Panc1 (cell line): ENCODE data around the gene RPL41. TPM values are rescaled to one million over a fixed set of nuclear protein-coding genes. Genes with fewer than 3 reads are reported as not detected.
A peak's percentile ranks its signal among the peaks of the same experiment; 100 is the strongest.

Experiments used
- ATAC-seq: fragments of 200-7000 bp; cut with Tn5 transposase; 2 replicates; pipeline ENCODE4 v1.9.1; 2020; ENCODE audit warnings: mild to moderate bottlenecking, moderate library complexity
- BruUV-seq: library from RNA; stranded (reverse); fragments of 400-500 nt; replicated peaks from 2 replicates; lab custom pipeline; 2021; lab: Mats Ljungman, UMichigan
- CTCF ChIA-PET: fragments of 300-600 bp; sonication (Branson Sonifier 250); formaldehyde crosslinking; loops from one replicate; lab custom pipeline; 2022; ENCODE audit warnings: antibody characterized with exemption; lab: Charles Lee
- POLR2A ChIA-PET: fragments of 300-600 bp; sonication (Branson Sonifier 250); formaldehyde crosslinking; loops from one replicate; lab custom pipeline; 2022; ENCODE audit warnings: antibody characterized with exemption; lab: Charles Lee
- DNase-seq: peaks from one replicate; pipeline ENCODE4 v3.0.0-alpha.2; 2010; ENCODE audit warnings: low read depth, low spot score
- H3K27ac ChIP-seq: 2 replicates; pipeline ENCODE4 v1.5.1; 2011; ENCODE audit warnings: mild to moderate bottlenecking, low read length, inconsistent platforms
- H3K27me3 ChIP-seq: fragments of 200-500 bp; sonication (Bioruptor generic); 2 replicates; pipeline ENCODE4 v1.6.0; 2014; ENCODE audit warnings: low read length, inconsistent platforms; ENCODE audit not compliant: control insufficient read depth, insufficient read depth
- H3K36me3 ChIP-seq: fragments of 200-500 bp; sonication (Bioruptor generic); 2 replicates; pipeline ENCODE4 v1.5.1; 2014; ENCODE audit warnings: inconsistent platforms, mild to moderate bottlenecking, low read length, moderate library complexity; ENCODE audit not compliant: control insufficient read depth, insufficient read depth
- H3K4me1 ChIP-seq: 2 replicates; pipeline ENCODE4 v1.5.1; 2011; ENCODE audit warnings: inconsistent platforms, mild to moderate bottlenecking, low read length, moderate library complexity; ENCODE audit not compliant: control insufficient read depth, insufficient read depth
- H3K4me3 ChIP-seq, 2 experiments: 2 replicates each; pipeline ENCODE4 v1.5.1; 2011 to 2012; ENCODE audit warnings: low read depth in 2 of 2, low read length in 2 of 2, mild to moderate bottlenecking in 2 of 2, inconsistent platforms in 1 of 2, moderate library complexity in 1 of 2
- H3K9me3 ChIP-seq: fragments of 200-500 bp; sonication (Bioruptor generic); 2 replicates; pipeline ENCODE4 v1.5.1; 2014; ENCODE audit warnings: low read depth, mild to moderate bottlenecking, inconsistent platforms, low read length, moderate library complexity; ENCODE audit not compliant: control insufficient read depth, insufficient read depth
- CTCF ChIP-seq: fragments of 450-650 bp; IDR thresholded peaks from 2 replicates; pipeline ENCODE4 v1.5.1; 2017; ENCODE audit warnings: mild to moderate bottlenecking
- POLR2AphosphoS5 ChIP-seq: IDR thresholded peaks from 2 replicates; pipeline ENCODE4 v1.6.1; 2012; ENCODE audit warnings: mild to moderate bottlenecking, low read depth, low read length, moderate library complexity
- REST ChIP-seq, 2 experiments: IDR thresholded peaks; 2 replicates each; pipeline ENCODE4 v1.6.1; 2011 to 2012; ENCODE audit warnings: low read depth in 2 of 2, control low read depth in 1 of 2, low read length in 1 of 2, mild to moderate bottlenecking in 1 of 2, moderate library complexity in 1 of 2; ENCODE audit not compliant: insufficient read depth in 1 of 2
- SIN3A ChIP-seq: IDR thresholded peaks from 2 replicates; pipeline ENCODE4 v1.6.1; 2012; ENCODE audit warnings: low read depth, mild to moderate bottlenecking, low read length, moderate library complexity, borderline replicate concordance; ENCODE audit not compliant: insufficient read depth
- TCF7L2 ChIP-seq: IDR thresholded peaks from 2 replicates; pipeline ENCODE4 v1.6.1; 2011; ENCODE audit warnings: mild to moderate bottlenecking, low read depth, low read length, inconsistent platforms
- in situ Hi-C: cut with HindIII; loops from 2 replicates; pipeline ENCODE4 v1.10.0; 2016; ENCODE audit warnings: low sequenced_read_pairs, low pct_unique_long_range_greater_than_20kb
- intact Hi-C: fragments of 100-400 bp; cut with micrococcal nuclease; formaldehyde crosslinking; loops from one replicate; pipeline ENCODE4 v1.10.0; 2022; ENCODE audit not compliant: unreplicated experiment
- total RNA-seq: library from RNA; stranded (reverse); gene quantifications from one replicate; pipeline ENCODE4 v1.2.1, GENCODE V29; 2021; ENCODE audit not compliant: unreplicated experiment

RPL41 gene
- total RNA-seq, 1 experiment from 2014 or later = 2,264 TPM

GRCh38 chr12:56117778-56118687, 1.6 kb downstream of the RPL41 start, which contains the start of gene ZC3H10:
Gene ZC3H10 (plus strand): TSS chr12:56118266. CDS start chr12:56120563, 2,297 bp downstream.
- Histone ChIP-seq H3K27ac (peak within 1 kb of the TSS; percentile 95), H3K36me3 (peaks cover 12% of the 10 kb centered on the region), H3K27me3 (no peaks in the 10 kb centered on the region), H3K9me3 (no peaks in the 10 kb centered on the region), H3K4me3 (peak within 1 kb of the TSS; percentile 69 to 100), H3K4me1 (peaks cover 30% of the 10 kb centered on the region)
- TF ChIP-seq POLR2AphosphoS5 (peak; percentile 100), TCF7L2 (peak; percentile 68), REST (IDR thresholded peaks at IDR 0.05; ENCODE audit: insufficient read depth in 1 of 2, low read depth in 2 of 2, low read length in 1 of 2) (no peak; a peak in 1 of 4 replicates), CTCF (peak; percentile 72), SIN3A (peak; percentile 98; the same call in 1 of the 2 replicates)
- CTCF ChIA-PET = interaction anchor here (1.0 to 1.6 kb wide), 4 partner anchors 10 to 72 kb away, joined by 3 to 14 read pairs (median 5); partner anchors contain the start of genes ESYT1 and SMARCC2
- in situ Hi-C loops (no loop called here), intact Hi-C loops (loop anchor here (5.0 to 10.0 kb wide), 2 partner anchors 39 to 73 kb away; partner anchors contain the start of genes MYL6 and RPS26)
- peak; percentile 90 for ATAC-seq
- no TSS peak for BruUV-seq
- DNase-seq = peak; percentile 100
- POLR2A ChIA-PET = interaction anchor here (0.6 to 1.2 kb wide), 5 partner anchors 10 to 71 kb away, joined by 3 to 8 read pairs (median 3); partner anchors contain the start of genes ESYT1, MYL6 and SMARCC2

- no TSS peak for BruUV-seq
- Histone ChIP-seq H3K4me1 (peaks cover 27% of the 10 kb centered on the region), H3K9me3 (no peaks in the 10 kb centered on the region), H3K27me3 (no peaks in the 10 kb centered on the region), H3K27ac (peak overlapping the region; percentile 82), H3K4me3 (peak overlapping the region; percentile 69 to 100), H3K36me3 (peaks cover 8% of the 10 kb centered on the region; the same call in 1 of the 2 replicates)
- POLR2A ChIA-PET = interaction anchor here (0.6 to 1.2 kb wide), 4 partner anchors 15 to 70 kb away, joined by 3 to 8 read pairs (median 3); partner anchors contain the start of genes MYL6 and SMARCC2
- intact Hi-C loops (loop anchor here (1.0 to 10.0 kb wide), 3 partner anchors 38 to 74 kb away; partner anchors contain the start of genes MYL6, RPS26 and SMARCC2), in situ Hi-C loops (no loop called here)
- DNase-seq = no peak
- CTCF ChIA-PET = interaction anchor here (1.0 to 1.6 kb wide), 5 partner anchors 9 to 71 kb away, joined by 3 to 14 read pairs (median 4); partner anchors contain the start of genes ESYT1 and SMARCC2
- TF ChIP-seq SIN3A (no peak), REST (IDR thresholded peaks at IDR 0.05; ENCODE audit: insufficient read depth in 1 of 2, low read depth in 2 of 2, low read length in 1 of 2) (no peak), CTCF (no peak), TCF7L2 (no peak), POLR2AphosphoS5 (no peak)
- peak; percentile 2 for ATAC-seq
Measured at GRCh38 chr12:56118688-56119357, 2.4 kb downstream of the RPL41 start.
